Duodenal mucosa (tissue), 2 donors: ENCODE measurements around the gene ARMC7.
A peak's percentile ranks its signal among the peaks of the same experiment; 100 is the strongest.

Experiments
- H3K27ac ChIP-seq: one replicate; pipeline ENCODE4 v1.7.0; 2013; ENCODE audit warnings: low read depth, low read length
- H3K27me3 ChIP-seq, 2 donors: one replicate each; pipeline ENCODE4 v1.7.0; 2013; ENCODE audit warnings: low read length in 2 of 2, control low read depth in 1 of 2; ENCODE audit not compliant: insufficient read depth in 2 of 2, control insufficient read depth in 1 of 2
- H3K36me3 ChIP-seq, 2 donors: one replicate each; pipeline ENCODE4 v1.7.0; 2013; ENCODE audit warnings: low read length in 2 of 2, control low read depth in 1 of 2; ENCODE audit not compliant: insufficient read depth in 2 of 2, control insufficient read depth in 1 of 2
- H3K4me1 ChIP-seq, 2 donors: one replicate each; pipeline ENCODE4 v1.7.0; 2013; ENCODE audit warnings: low read length in 2 of 2, control low read depth in 1 of 2; ENCODE audit not compliant: insufficient read depth in 2 of 2, control insufficient read depth in 1 of 2
- H3K4me3 ChIP-seq, 2 donors: one replicate each; pipeline ENCODE4 v1.7.0; 2013; ENCODE audit warnings: low read length in 2 of 2, low read depth in 1 of 2
- H3K9ac ChIP-seq, 2 donors: one replicate each; pipeline ENCODE4 v1.7.0; 2013; ENCODE audit warnings: low read length in 2 of 2, low read depth in 1 of 2
- H3K9me3 ChIP-seq, 2 donors: one replicate each; pipeline ENCODE4 v1.7.0; 2013; ENCODE audit warnings: low read length in 2 of 2, control low read depth in 1 of 2; ENCODE audit not compliant: control insufficient read depth in 1 of 2

ARMC7 gene

GRCh38 chr17:75109407-75110233, at the start of gene ARMC7:
Gene ARMC7, plus strand, starts transcription at chr17:75109969. Its CDS starts 320 bp downstream, at chr17:75110289.
- Histone ChIP-seq H3K27me3 (no peaks in the 10 kb centered on the region), H3K4me3 (peak within 1 kb of the TSS; percentile 86 to 94), H3K27ac (no peak within 1 kb of the TSS), H3K9ac (peak within 1 kb of the TSS; percentile 78 to 80), H3K4me1 (peaks cover 16 to 23% of the 10 kb centered on the region in 2 donors), H3K36me3 (peaks cover 3% of the 10 kb centered on the region in 2 donors), H3K9me3 (no peaks in the 10 kb centered on the region)

GRCh38 chr17:75060434-75061054, 49.2 kb upstream of the ARMC7 start:
- H3K9ac ChIP-seq: no peak overlapping the region
- H3K27ac ChIP-seq: no peak overlapping the region
- peaks cover 27 to 54% of the 10 kb centered on the region in 2 donors for H3K36me3 ChIP-seq

GRCh38 chr17:75061055-75061438, 48.7 kb upstream of the ARMC7 start:
- no peaks in the 10 kb centered on the region for H3K9me3 ChIP-seq
- peaks cover 0 to 5% of the 10 kb centered on the region in 2 donors for H3K4me1 ChIP-seq

More at GRCh38 chr17:75060434-75061054, 49.2 kb upstream of the ARMC7 start:
- Histone ChIP-seq H3K27me3 (no peaks in the 10 kb centered on the region), H3K4me1 (peaks cover 0 to 5% of the 10 kb centered on the region in 2 donors), H3K4me3 (no peak overlapping the region), H3K9me3 (no peaks in the 10 kb centered on the region)

GRCh38 chr17:75061618-75062017, 48.2 kb upstream of the ARMC7 start:
- Histone ChIP-seq H3K27me3 (no peaks in the 10 kb centered on the region), H3K9me3 (no peaks in the 10 kb centered on the region), H3K4me3 (no peak overlapping the region), H3K4me1 (peaks cover 0 to 5% of the 10 kb centered on the region in 2 donors), H3K27ac (no peak overlapping the region), H3K9ac (no peak overlapping the region), H3K36me3 (peaks cover 27 to 54% of the 10 kb centered on the region in 2 donors)

More at GRCh38 chr17:75061055-75061438, 48.7 kb upstream of the ARMC7 start:
- no peak overlapping the region for H3K4me3 ChIP-seq
- no peak overlapping the region for H3K27ac ChIP-seq
- no peaks in the 10 kb centered on the region for H3K27me3 ChIP-seq
- no peak overlapping the region for H3K9ac ChIP-seq
- peaks cover 27 to 54% of the 10 kb centered on the region in 2 donors for H3K36me3 ChIP-seq

DNA sequence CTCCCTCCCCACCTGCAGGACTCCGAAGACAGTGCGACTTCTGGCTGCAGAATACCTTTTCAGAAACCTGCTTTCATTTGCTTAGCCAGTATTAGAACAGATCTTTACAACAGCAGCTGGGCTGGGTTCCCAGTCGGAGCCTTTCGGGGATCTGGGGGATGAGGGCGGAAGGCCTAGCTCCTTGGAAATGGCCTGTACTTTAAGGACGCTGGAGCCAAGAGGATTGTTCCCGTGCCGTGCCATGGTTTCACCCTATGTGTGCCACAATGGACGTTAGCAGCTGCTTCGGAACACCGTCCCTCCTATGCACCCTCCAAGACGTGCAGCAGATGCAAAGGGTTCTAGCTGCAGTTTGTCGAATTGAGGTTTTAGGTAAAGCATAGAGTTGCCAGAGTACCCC, 46.6 kb upstream of the ARMC7 start:
- Histone ChIP-seq H3K27ac (no peak overlapping the region), H3K4me1 (peaks cover 0 to 5% of the 10 kb centered on the region in 2 donors), H3K27me3 (no peaks in the 10 kb centered on the region), H3K36me3 (peaks cover 27 to 54% of the 10 kb centered on the region in 2 donors), H3K4me3 (no peak overlapping the region), H3K9ac (no peak overlapping the region), H3K9me3 (no peaks in the 10 kb centered on the region)

GRCh38 chr17:75063626-75064025, 46.1 kb upstream of the ARMC7 start:
- peaks cover 0 to 5% of the 10 kb centered on the region in 2 donors for H3K4me1 ChIP-seq
- no peaks in the 10 kb centered on the region for H3K9me3 ChIP-seq
- peaks cover 27 to 54% of the 10 kb centered on the region in 2 donors for H3K36me3 ChIP-seq
- no peak overlapping the region for H3K27ac ChIP-seq
- H3K27me3 ChIP-seq: no peaks in the 10 kb centered on the region
- no peak overlapping the region for H3K9ac ChIP-seq
- H3K4me3 ChIP-seq: no peak overlapping the region

- Histone ChIP-seq H3K9me3 (no peaks in the 10 kb centered on the region), H3K4me1 (peaks cover 0 to 5% of the 10 kb centered on the region in 2 donors), H3K9ac (no peak overlapping the region), H3K4me3 (no peak overlapping the region), H3K27ac (no peak overlapping the region), H3K27me3 (no peaks in the 10 kb centered on the region), H3K36me3 (peaks cover 27 to 54% of the 10 kb centered on the region in 2 donors)
Measured at GRCh38 chr17:75064040-75064439, 45.7 kb upstream of the ARMC7 start.

DNA sequence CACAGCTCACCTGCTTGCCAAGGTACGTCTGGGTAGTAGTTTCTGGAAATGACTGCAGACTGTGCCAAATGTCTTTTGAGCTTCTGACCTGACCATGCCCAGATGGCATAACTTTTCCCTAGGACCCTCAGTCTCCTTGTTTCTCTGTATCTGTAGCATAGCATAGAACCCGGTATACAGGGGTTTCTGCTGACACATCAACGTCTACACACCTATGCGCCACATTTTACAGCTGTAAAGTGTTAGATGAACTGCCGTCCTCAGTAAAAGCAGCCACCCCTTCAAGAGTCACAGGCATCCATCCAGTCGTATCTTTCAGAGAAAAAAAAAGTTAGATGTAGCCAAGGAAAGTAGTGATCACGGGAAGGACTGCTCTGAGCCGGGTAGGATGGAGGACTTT, 45.3 kb upstream of the ARMC7 start:
- Histone ChIP-seq H3K9ac (no peak overlapping the region), H3K9me3 (no peaks in the 10 kb centered on the region), H3K27me3 (no peaks in the 10 kb centered on the region), H3K4me1 (peaks cover 0 to 4% of the 10 kb centered on the region in 2 donors), H3K36me3 (peaks cover 26 to 52% of the 10 kb centered on the region in 2 donors), H3K4me3 (no peak overlapping the region), H3K27ac (no peak overlapping the region)

DNA sequence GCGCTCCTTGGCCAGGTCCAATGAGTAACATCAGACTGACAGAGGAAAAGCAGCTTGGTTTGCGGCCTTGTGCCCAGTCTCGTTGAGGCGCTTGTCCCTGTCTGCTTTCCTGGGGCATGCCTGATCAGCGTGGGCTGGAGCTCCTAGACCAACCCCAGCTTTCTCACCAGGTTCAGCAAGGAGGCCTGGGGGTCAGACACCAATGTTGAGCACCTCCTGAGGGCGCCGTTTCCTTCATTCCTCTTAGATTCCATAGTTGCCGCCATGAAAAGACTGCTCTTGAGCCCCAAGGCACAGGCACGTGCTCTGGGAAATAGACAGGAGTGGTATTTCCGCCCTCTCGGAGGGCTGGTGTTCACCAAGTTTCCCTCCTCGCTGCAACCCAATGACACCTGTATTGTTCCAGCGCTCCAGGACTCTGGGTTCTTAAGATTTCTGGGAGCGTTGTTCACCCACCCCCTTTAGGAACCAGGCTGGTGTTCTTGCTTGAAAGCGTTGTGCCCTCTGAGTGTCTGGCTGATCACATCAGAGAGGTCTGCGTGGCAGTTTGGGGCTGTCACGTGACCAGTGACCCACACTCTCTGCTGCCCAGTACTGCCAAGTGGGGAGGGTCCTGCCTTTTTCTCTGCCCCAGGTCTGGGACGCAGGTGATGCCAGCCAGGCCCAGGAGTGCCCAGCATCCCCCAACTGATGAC, 44.8 kb upstream of the ARMC7 start:
- Histone ChIP-seq H3K4me3 (no peak overlapping the region), H3K9ac (no peak overlapping the region), H3K27me3 (no peaks in the 10 kb centered on the region), H3K36me3 (peaks cover 23 to 50% of the 10 kb centered on the region in 2 donors), H3K9me3 (no peaks in the 10 kb centered on the region), H3K27ac (no peak overlapping the region), H3K4me1 (no peaks in the 10 kb centered on the region)
